HepG2 (cell line): Measurements from ENCODE around the gene INHA. TPM values are rescaled to one million over a fixed set of nuclear protein-coding genes. Genes with fewer than 3 reads are reported as not detected.
A peak's percentile ranks its signal among the peaks of the same experiment; 100 is the strongest.

Experiments used
- ELF3 ChIP-seq: IDR thresholded peaks from 2 replicates; pipeline ENCODE4 v1.6.1; 2016; ENCODE audit warnings: missing genetic modification reagents, missing compliant biosample characterization
- HOXA5 ChIP-seq: sonication (generic); formaldehyde crosslinking; IDR thresholded peaks from 2 replicates; pipeline ENCODE4 v1.4.0; 2020; ENCODE audit warnings: missing genetic modification reagents
- MED8 ChIP-seq: sonication (generic); formaldehyde crosslinking; IDR thresholded peaks from 2 replicates; pipeline ENCODE4 v1.8.1; 2023; ENCODE audit warnings: mild to moderate bottlenecking, missing genetic modification reagents; ENCODE audit not compliant: insufficient replicate concordance
- NFKB2 ChIP-seq: sonication (generic); formaldehyde crosslinking; IDR thresholded peaks from 2 replicates; pipeline ENCODE4 v1.4.0; 2020; ENCODE audit warnings: missing genetic modification reagents, borderline replicate concordance
- PAX8 ChIP-seq: sonication (generic); formaldehyde crosslinking; IDR thresholded peaks from 2 replicates; pipeline ENCODE4 v1.8.0; 2022; ENCODE audit warnings: mild to moderate bottlenecking, missing genetic modification reagents, borderline replicate concordance
- PPARG ChIP-seq: conservative IDR thresholded peaks from 2 replicates; pipeline ENCODE4 v1.6.1; 2016; ENCODE audit warnings: missing biosample characterization, missing genetic modification reagents
- RXRA ChIP-seq: sonication (generic); formaldehyde crosslinking; IDR thresholded peaks from 2 replicates; pipeline ENCODE4 v1.5.1; 2020; ENCODE audit warnings: missing genetic modification reagents
- TAF15 ChIP-seq: fragments of 200-400 bp; formaldehyde crosslinking; IDR thresholded peaks from one replicate; pipeline ENCODE4 v1.6.1; 2018; ENCODE audit warnings: mild to moderate bottlenecking, low read depth, low read length; ENCODE audit not compliant: poor library complexity, severe bottlenecking
- THAP11 ChIP-seq: IDR thresholded peaks from 2 replicates; pipeline ENCODE4 v1.6.1; 2016; ENCODE audit warnings: missing biosample characterization, missing genetic modification reagents
- ZBTB21 ChIP-seq: sonication (generic); formaldehyde crosslinking; IDR thresholded peaks from 2 replicates; pipeline ENCODE4 v1.4.0; 2020; ENCODE audit warnings: missing genetic modification reagents
- ZBTB7B ChIP-seq: sonication (generic); formaldehyde crosslinking; IDR thresholded peaks from 2 replicates; pipeline ENCODE4 v1.4.0; 2020; ENCODE audit warnings: missing genetic modification reagents
- ZFP1 ChIP-seq: IDR thresholded peaks from 2 replicates; pipeline ENCODE4 v1.6.1; 2016
- ZNF24 ChIP-seq: fragments of 450-650 bp; IDR thresholded peaks from 2 replicates; pipeline ENCODE4 v1.6.1; 2017; ENCODE audit warnings: antibody characterized with exemption, mild to moderate bottlenecking
- ZNF274 ChIP-seq: sonication (generic); formaldehyde crosslinking; IDR thresholded peaks from 2 replicates; pipeline ENCODE4 v1.5.1; 2020; ENCODE audit warnings: mild to moderate bottlenecking, missing genetic modification reagents
- ZNF317 ChIP-seq: sonication (generic); formaldehyde crosslinking; IDR thresholded peaks from 2 replicates; pipeline ENCODE4 v1.5.0; 2020; ENCODE audit warnings: mild to moderate bottlenecking, missing genetic modification reagents
- ZNF451 ChIP-seq: sonication (generic); formaldehyde crosslinking; IDR thresholded peaks from 2 replicates; pipeline ENCODE4 v1.5.0; 2020; ENCODE audit warnings: mild to moderate bottlenecking, missing genetic modification reagents
- ZNF550 ChIP-seq: sonication (generic); formaldehyde crosslinking; IDR thresholded peaks from 2 replicates; pipeline ENCODE4 v1.4.0; 2020; ENCODE audit warnings: mild to moderate bottlenecking, missing genetic modification reagents, borderline replicate concordance
- ZNF556 ChIP-seq: sonication (generic); formaldehyde crosslinking; IDR thresholded peaks from 2 replicates; pipeline ENCODE4 v1.4.0; 2020; ENCODE audit warnings: mild to moderate bottlenecking, missing genetic modification reagents, borderline replicate concordance
- ZNF780A ChIP-seq: sonication (generic); formaldehyde crosslinking; IDR thresholded peaks from 2 replicates; pipeline ENCODE4 v1.8.0; 2022; ENCODE audit warnings: mild to moderate bottlenecking, missing genetic modification reagents, moderate library complexity
- polyA plus RNA-seq, 8 experiments: library from polyadenylated mRNA; depleted of rRNA in 3 of 8; stranded (reverse) in 7 of 8; unstranded in 1 of 8; fragments of >200 nt; fragmentation: Illumina TruSeq in 4 of 8; extraction: Trizol in 4 of 8; gene quantifications; 2 replicates each; pipeline versions ENCODE4 v1.2.1 to v1.2.3, GENCODE V29; 2011 to 2016; ENCODE audit warnings: low read depth in 4 of 8, missing spikeins in 1 of 8, mixed read lengths in 1 of 8; ENCODE audit not compliant: insufficient read depth in 1 of 8
- total RNA-seq, 5 experiments: library from RNA; depleted of rRNA; stranded (reverse); fragments of >200 nt; fragmentation: Illumina TruSeq; extraction: Trizol; gene quantifications; 2 replicates each; pipeline ENCODE4 v1.2.3, GENCODE V29; 2016; ENCODE audit warnings: low read depth in 1 of 5
- TF ChIP-seq, protein P1 (sequence below): sonication (generic); formaldehyde crosslinking; IDR thresholded peaks from 2 replicates; pipeline ENCODE4 v1.8.1; 2023; ENCODE audit warnings: mild to moderate bottlenecking, missing genetic modification reagents
- TF ChIP-seq, protein P2 (sequence below): sonication (generic); formaldehyde crosslinking; IDR thresholded peaks from 2 replicates; pipeline ENCODE4 v1.5.0; 2020; ENCODE audit warnings: missing genetic modification reagents
- TF ChIP-seq, protein P3 (sequence below): IDR thresholded peaks from 2 replicates; pipeline ENCODE4 v1.6.1; 2016; ENCODE audit warnings: control low read depth
- TF ChIP-seq, protein P4 (sequence below): sonication (generic); formaldehyde crosslinking; IDR thresholded peaks from 2 replicates; pipeline ENCODE4 v1.8.0; 2022; ENCODE audit warnings: missing genetic modification reagents, mild to moderate bottlenecking, inconsistent platforms, borderline replicate concordance
- TF ChIP-seq, protein P5 (sequence below): sonication (generic); formaldehyde crosslinking; IDR thresholded peaks from 2 replicates; pipeline ENCODE4 v1.8.1; 2022; ENCODE audit warnings: low read depth, mild to moderate bottlenecking, missing genetic modification reagents

The INHA gene
- total and polyA plus RNA-seq, 2 of the 13 experiments (the other 11 are each of a cell fraction or from before 2014, with no cell fraction given), result 4.1 to 15.2 TPM

DNA sequence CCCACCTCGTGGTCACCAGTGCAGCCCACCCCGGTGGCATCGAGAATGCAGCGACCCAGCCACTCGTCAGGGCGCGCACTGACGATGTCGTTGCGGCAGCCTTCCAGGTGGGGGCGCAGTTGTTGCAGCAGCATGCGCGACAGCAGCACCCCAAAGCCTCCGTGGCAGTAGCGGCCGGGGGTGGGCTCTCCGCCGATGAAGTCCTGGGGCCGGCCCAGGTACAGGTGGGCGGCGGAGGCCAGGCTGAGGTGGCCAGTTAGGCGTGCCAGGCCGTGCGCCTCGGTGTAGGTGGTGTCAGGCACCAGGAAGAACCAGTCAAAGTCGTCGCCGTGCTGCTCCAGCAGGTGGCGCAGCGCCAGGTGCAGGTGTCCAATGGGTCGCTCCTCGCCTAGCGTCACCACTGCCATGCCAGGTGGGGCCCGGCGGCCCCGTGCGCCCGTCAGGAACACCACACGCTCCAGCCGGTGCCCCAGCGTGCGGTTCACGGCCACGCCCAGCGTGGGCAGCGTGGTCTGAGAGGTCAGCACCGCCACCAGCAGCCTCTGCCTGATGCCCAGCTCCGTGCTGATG is 30.4 kb upstream of the INHA start (continued):
- TF ChIP-seq, protein P1, sequence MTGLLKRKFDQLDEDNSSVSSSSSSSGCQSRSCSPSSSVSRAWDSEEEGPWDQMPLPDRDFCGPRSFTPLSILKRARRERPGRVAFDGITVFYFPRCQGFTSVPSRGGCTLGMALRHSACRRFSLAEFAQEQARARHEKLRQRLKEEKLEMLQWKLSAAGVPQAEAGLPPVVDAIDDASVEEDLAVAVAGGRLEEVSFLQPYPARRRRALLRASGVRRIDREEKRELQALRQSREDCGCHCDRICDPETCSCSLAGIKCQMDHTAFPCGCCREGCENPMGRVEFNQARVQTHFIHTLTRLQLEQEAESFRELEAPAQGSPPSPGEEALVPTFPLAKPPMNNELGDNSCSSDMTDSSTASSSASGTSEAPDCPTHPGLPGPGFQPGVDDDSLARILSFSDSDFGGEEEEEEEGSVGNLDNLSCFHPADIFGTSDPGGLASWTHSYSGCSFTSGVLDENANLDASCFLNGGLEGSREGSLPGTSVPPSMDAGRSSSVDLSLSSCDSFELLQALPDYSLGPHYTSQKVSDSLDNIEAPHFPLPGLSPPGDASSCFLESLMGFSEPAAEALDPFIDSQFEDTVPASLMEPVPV, result peak; percentile 74; the same call in 1 of the 2 replicates
- no peak for TF ChIP-seq MED8 (CRISPR knock-in tag)
- peak; percentile 82; the same call in 1 of the 2 replicates for TF ChIP-seq ZBTB7B
- peak; percentile 76 for TF ChIP-seq THAP11 (CRISPR knock-in tag)
- no peak for TF ChIP-seq ZNF274 (CRISPR knock-in tag)
- peak; percentile 89 for TF ChIP-seq RXRA (CRISPR knock-in tag)
- TF ChIP-seq, protein P2, sequence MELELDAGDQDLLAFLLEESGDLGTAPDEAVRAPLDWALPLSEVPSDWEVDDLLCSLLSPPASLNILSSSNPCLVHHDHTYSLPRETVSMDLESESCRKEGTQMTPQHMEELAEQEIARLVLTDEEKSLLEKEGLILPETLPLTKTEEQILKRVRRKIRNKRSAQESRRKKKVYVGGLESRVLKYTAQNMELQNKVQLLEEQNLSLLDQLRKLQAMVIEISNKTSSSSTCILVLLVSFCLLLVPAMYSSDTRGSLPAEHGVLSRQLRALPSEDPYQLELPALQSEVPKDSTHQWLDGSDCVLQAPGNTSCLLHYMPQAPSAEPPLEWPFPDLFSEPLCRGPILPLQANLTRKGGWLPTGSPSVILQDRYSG (CRISPR knock-in tag), result no peak
- TF ChIP-seq, protein P3, sequence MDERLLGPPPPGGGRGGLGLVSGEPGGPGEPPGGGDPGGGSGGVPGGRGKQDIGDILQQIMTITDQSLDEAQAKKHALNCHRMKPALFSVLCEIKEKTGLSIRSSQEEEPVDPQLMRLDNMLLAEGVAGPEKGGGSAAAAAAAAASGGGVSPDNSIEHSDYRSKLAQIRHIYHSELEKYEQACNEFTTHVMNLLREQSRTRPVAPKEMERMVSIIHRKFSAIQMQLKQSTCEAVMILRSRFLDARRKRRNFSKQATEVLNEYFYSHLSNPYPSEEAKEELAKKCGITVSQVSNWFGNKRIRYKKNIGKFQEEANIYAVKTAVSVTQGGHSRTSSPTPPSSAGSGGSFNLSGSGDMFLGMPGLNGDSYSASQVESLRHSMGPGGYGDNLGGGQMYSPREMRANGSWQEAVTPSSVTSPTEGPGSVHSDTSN, result no peak
- peak; percentile 91 for TF ChIP-seq ZNF451 (CRISPR knock-in tag)
- TF ChIP-seq, protein P4, sequence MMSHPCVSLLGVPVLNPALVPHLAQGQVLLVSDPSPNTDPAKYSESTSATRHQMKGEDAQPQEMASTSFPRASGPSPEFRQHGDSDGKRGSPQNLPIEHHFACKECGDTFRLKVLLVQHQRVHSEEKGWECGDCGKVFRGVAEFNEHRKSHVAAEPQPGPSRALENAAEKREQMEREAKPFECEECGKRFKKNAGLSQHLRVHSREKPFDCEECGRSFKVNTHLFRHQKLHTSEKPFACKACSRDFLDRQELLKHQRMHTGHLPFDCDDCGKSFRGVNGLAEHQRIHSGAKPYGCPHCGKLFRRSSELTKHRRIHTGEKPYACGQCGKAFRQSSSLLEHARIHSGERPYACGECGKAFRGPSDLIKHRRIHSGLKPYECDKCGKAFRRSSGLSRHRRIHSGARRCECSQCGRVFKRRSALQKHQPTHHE (CRISPR knock-in tag), result peak; percentile 74; the same call in 1 of the 2 replicates
- TF ChIP-seq ZNF550 (CRISPR knock-in tag), result no peak
- TF ChIP-seq PPARG, result peak; percentile 60
- TF ChIP-seq ZFP1 (CRISPR knock-in tag), result no peak
- TF ChIP-seq, protein P5, sequence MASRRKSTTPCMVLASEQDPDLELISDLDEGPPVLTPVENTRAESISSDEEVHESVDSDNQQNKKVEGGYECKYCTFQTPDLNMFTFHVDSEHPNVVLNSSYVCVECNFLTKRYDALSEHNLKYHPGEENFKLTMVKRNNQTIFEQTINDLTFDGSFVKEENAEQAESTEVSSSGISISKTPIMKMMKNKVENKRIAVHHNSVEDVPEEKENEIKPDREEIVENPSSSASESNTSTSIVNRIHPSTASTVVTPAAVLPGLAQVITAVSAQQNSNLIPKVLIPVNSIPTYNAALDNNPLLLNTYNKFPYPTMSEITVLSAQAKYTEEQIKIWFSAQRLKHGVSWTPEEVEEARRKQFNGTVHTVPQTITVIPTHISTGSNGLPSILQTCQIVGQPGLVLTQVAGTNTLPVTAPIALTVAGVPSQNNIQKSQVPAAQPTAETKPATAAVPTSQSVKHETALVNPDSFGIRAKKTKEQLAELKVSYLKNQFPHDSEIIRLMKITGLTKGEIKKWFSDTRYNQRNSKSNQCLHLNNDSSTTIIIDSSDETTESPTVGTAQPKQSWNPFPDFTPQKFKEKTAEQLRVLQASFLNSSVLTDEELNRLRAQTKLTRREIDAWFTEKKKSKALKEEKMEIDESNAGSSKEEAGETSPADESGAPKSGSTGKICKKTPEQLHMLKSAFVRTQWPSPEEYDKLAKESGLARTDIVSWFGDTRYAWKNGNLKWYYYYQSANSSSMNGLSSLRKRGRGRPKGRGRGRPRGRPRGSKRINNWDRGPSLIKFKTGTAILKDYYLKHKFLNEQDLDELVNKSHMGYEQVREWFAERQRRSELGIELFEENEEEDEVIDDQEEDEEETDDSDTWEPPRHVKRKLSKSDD (CRISPR knock-in tag), result peak; percentile 81
- TF ChIP-seq NFKB2 (CRISPR knock-in tag), result peak; percentile 74; the same call in 1 of the 2 replicates
- no peak for TF ChIP-seq ZBTB21 (CRISPR knock-in tag)
- peak; percentile 96 for TF ChIP-seq PAX8 (CRISPR knock-in tag)
- TF ChIP-seq ELF3 (CRISPR knock-in tag), result peak; percentile 95
- peak; percentile 98 for TF ChIP-seq ZNF556 (CRISPR knock-in tag)
- TF ChIP-seq HOXA5 (CRISPR knock-in tag), result peak; percentile 70; the same call in 1 of the 2 replicates
- TF ChIP-seq ZNF24, result no peak
- peak; percentile 82 for TF ChIP-seq TAF15
- TF ChIP-seq ZNF317, result peak; percentile 75
- TF ChIP-seq ZNF780A (CRISPR knock-in tag), result peak; percentile 33; the same call in 1 of the 2 replicates
